SK-N-SH treated with all-trans-retinoic acid at 6 μM for 48 hours (cell line): Measurements from ENCODE around the gene DSCAM.

Experiments used
- ARNTL ChIP-seq: fragments of 450-650 bp; formaldehyde crosslinking; IDR thresholded peaks from 2 replicates; pipeline ENCODE4 v1.5.0; 2020; ENCODE audit warnings: low read depth, mild to moderate bottlenecking, moderate library complexity, borderline replicate concordance
- BACH2 ChIP-seq: fragments of 250-450 bp; sonication (Bioruptor Pico); IDR thresholded peaks from 2 replicates; pipeline ENCODE4 v1.9.0; 2021; ENCODE audit warnings: mild to moderate bottlenecking, borderline replicate concordance
- CREB5 ChIP-seq: fragments of 250-450 bp; sonication (Bioruptor Pico); IDR thresholded peaks from 2 replicates; pipeline ENCODE4 v1.5.1; 2020; ENCODE audit warnings: low read depth, mild to moderate bottlenecking, moderate library complexity
- ZC3H10 ChIP-seq: fragments of 250-450 bp; sonication (Bioruptor Pico); IDR thresholded peaks from 2 replicates; pipeline ENCODE4 v1.5.1; 2021; ENCODE audit warnings: mild to moderate bottlenecking, moderate library complexity
- ZFP30 ChIP-seq: fragments of 450-650 bp; formaldehyde crosslinking; IDR thresholded peaks from 2 replicates; pipeline ENCODE4 v1.5.0; 2022; ENCODE audit warnings: mild to moderate bottlenecking, moderate library complexity
- ZNF565 ChIP-seq: fragments of 450-650 bp; formaldehyde crosslinking; conservative IDR thresholded peaks from 2 replicates; pipeline ENCODE4 v1.5.0; 2020; ENCODE audit warnings: low read depth, mild to moderate bottlenecking, moderate library complexity
- ZNF8 ChIP-seq: fragments of 450-650 bp; formaldehyde crosslinking; IDR thresholded peaks from 2 replicates; pipeline ENCODE4 v1.5.0; 2020; ENCODE audit warnings: mild to moderate bottlenecking, moderate library complexity
- TF ChIP-seq, protein P1 (sequence below): fragments of 250-450 bp; sonication (Bioruptor Pico); IDR thresholded peaks from 2 replicates; pipeline ENCODE4 v1.5.1; 2021; ENCODE audit warnings: mild to moderate bottlenecking, moderate library complexity

GRCh38 chr21:40002978-40003377 lies 844.0 kb downstream of the DSCAM start:
- TF ChIP-seq ARNTL (CRISPR knock-in tag) = no peak
- TF ChIP-seq ZNF565 = no peak
- no peak for TF ChIP-seq CREB5
- TF ChIP-seq, protein P1, sequence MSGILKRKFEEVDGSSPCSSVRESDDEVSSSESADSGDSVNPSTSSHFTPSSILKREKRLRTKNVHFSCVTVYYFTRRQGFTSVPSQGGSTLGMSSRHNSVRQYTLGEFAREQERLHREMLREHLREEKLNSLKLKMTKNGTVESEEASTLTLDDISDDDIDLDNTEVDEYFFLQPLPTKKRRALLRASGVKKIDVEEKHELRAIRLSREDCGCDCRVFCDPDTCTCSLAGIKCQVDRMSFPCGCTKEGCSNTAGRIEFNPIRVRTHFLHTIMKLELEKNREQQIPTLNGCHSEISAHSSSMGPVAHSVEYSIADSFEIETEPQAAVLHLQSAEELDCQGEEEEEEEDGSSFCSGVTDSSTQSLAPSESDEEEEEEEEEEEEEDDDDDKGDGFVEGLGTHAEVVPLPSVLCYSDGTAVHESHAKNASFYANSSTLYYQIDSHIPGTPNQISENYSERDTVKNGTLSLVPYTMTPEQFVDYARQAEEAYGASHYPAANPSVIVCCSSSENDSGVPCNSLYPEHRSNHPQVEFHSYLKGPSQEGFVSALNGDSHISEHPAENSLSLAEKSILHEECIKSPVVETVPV = no peak
- TF ChIP-seq ZFP30 = no peak
- no peak for TF ChIP-seq ZNF8 (CRISPR knock-in tag)
- no peak for TF ChIP-seq BACH2
- TF ChIP-seq ZC3H10 (CRISPR knock-in tag) = no peak
